ENCODE results near the gene PRR19.

DNA sequence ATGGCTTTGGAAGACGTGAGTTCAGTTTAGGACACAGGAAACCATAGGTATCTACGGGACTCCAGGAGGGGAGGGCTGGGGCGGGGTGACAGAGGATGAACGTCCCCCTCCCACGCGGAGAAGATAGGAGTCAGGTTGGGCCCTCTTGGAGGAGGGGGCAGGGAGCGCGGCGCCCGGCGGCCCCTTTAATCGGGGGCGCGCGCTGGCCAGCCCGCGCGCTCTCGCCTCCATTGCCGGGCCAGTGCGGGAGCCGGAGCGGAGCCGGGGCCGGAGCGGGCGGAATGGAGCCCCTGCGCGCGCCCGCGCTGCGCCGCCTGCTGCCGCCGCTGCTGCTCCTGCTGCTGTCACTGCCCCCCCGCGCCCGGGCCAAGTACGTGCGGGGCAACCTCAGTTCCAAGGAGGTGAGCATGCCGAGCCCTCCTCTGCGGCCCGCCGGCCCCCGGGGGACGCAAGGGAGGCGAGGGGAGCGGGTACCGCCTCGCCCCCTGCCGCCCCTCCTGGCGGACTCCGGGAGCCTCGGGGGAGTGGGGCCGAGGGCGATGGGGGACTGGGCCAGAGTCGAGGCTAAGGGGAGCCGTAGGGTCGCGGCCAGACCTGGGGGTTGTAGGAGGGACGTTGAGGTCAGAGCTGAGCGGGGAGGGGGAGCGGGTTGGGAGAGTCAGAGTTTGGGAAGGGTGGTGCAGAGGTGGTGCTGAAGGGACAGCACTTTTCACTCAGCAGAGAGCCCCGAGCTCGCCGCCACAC is 11.3 kb downstream of the PRR19 start, which contains the start of gene TMEM145:
- TF ChIP-seq CTCF (IDR thresholded peaks at IDR 0.05) (no peak), POLR2A (IDR thresholded peaks at IDR 0.05) (no peak), POLR2AphosphoS5 (IDR thresholded peaks at IDR 0.05) (no peak)

Measured in stomach (tissue), 4 donors.